GM23338 (cell line): Measurements from ENCODE around the gene MEI1. TPM values are rescaled to one million over a fixed set of nuclear protein-coding genes. Genes with fewer than 3 reads are reported as not detected.
A peak's percentile ranks its signal among the peaks of the same experiment; 100 is the strongest.

Experiments used
- ATAC-seq: fragments of 200-7000 bp; cut with Tn5 transposase; 3 replicates; pipeline ENCODE4 v1.9.1; 2020
- DNase-seq: peaks from one replicate; pipeline ENCODE4 v3.0.0-alpha.2; 2015; ENCODE audit warnings: low spot score
- H2AFZ ChIP-seq: fragments of 200-600 bp; sonication (generic); 2 replicates; pipeline ENCODE4 v1.8.0; 2016; ENCODE audit warnings: antibody characterized with exemption, mild to moderate bottlenecking, moderate library complexity
- H3F3A ChIP-seq: fragments of 200-600 bp; sonication (generic); replicated peaks from 2 replicates; pipeline ENCODE4 v1.8.0; 2017; ENCODE audit warnings: antibody characterized with exemption, mixed run types, low read depth
- H3K27ac ChIP-seq: fragments of 200-600 bp; sonication (generic); 2 replicates; pipeline ENCODE4 v1.6.1; 2016; ENCODE audit warnings: low read depth
- H3K27me3 ChIP-seq: fragments of 200-600 bp; sonication (generic); 2 replicates; pipeline ENCODE4 v1.8.0; 2016; ENCODE audit warnings: mild to moderate bottlenecking, mixed run types, moderate library complexity; ENCODE audit not compliant: insufficient read depth
- H3K36me3 ChIP-seq: fragments of 200-600 bp; sonication (generic); 2 replicates; pipeline ENCODE4 v1.8.0; 2016; ENCODE audit warnings: mild to moderate bottlenecking; ENCODE audit not compliant: insufficient read depth
- H3K4me1 ChIP-seq: fragments of 200-600 bp; sonication (generic); 2 replicates; pipeline ENCODE4 v1.8.0; 2016; ENCODE audit warnings: mild to moderate bottlenecking, moderate library complexity; ENCODE audit not compliant: insufficient read depth
- H3K4me2 ChIP-seq: fragments of 200-600 bp; sonication (generic); 2 replicates; pipeline ENCODE4 v1.7.1; 2017; ENCODE audit warnings: mixed run types
- H3K4me3 ChIP-seq: fragments of 200-600 bp; sonication (generic); 2 replicates; pipeline ENCODE4 v1.6.1; 2016; ENCODE audit warnings: mixed run types
- H3K79me2 ChIP-seq: fragments of 200-600 bp; sonication (generic); replicated peaks from 2 replicates; pipeline ENCODE4 v1.8.0; 2017; ENCODE audit warnings: mild to moderate bottlenecking; ENCODE audit not compliant: insufficient read depth
- H3K9me2 ChIP-seq: fragments of 200-600 bp; sonication (generic); 2 replicates; pipeline ENCODE4 v1.8.0; 2017; ENCODE audit not compliant: insufficient read depth
- H4K20me1 ChIP-seq: fragments of 200-600 bp; sonication (generic); replicated peaks from 2 replicates; pipeline ENCODE4 v1.8.0; 2017; ENCODE audit warnings: mild to moderate bottlenecking; ENCODE audit not compliant: insufficient read depth
- H3K27ac Mint-ChIP-seq: 2 replicates; pipeline ENCODE4 v1.8.0; 2020; ENCODE audit warnings: inconsistent platforms, mild to moderate bottlenecking, moderate library complexity, mixed read lengths
- H3K27me3 Mint-ChIP-seq: 3 replicates; pipeline ENCODE4 v1.8.0; 2022; ENCODE audit warnings: low read depth, mild to moderate bottlenecking, moderate library complexity, mixed read lengths, inconsistent platforms; ENCODE audit not compliant: insufficient read depth, poor library complexity
- H3K36me3 Mint-ChIP-seq: 3 replicates; pipeline ENCODE4 v1.8.0; 2021; ENCODE audit warnings: low read depth, mild to moderate bottlenecking, inconsistent platforms, moderate library complexity, mixed read lengths
- H3K4me1 Mint-ChIP-seq: 3 replicates; pipeline ENCODE4 v1.8.0; 2020; ENCODE audit warnings: mild to moderate bottlenecking, inconsistent platforms, mixed read lengths
- H3K4me3 Mint-ChIP-seq: 3 replicates; pipeline ENCODE4 v1.8.0; 2021; ENCODE audit warnings: moderate library complexity, mild to moderate bottlenecking, inconsistent platforms, mixed read lengths
- H3K9me3 Mint-ChIP-seq: 3 replicates; pipeline ENCODE4 v1.8.0; 2020; ENCODE audit warnings: moderate library complexity, mild to moderate bottlenecking, inconsistent platforms, mixed read lengths
- CTCF ChIP-seq, 2 experiments: fragments of 200-600 bp in 1 of 2; sonication (generic) in 1 of 2; conservative IDR thresholded peaks; 2 replicates each; pipeline versions ENCODE4 v1.5.1 to v1.6.1; 2016 to 2017; ENCODE audit warnings: antibody characterized with exemption in 2 of 2, low read depth in 2 of 2, mild to moderate bottlenecking in 2 of 2, moderate library complexity in 1 of 2
- ETS1 ChIP-seq: IDR thresholded peaks from 2 replicates; pipeline ENCODE4 v1.6.1; 2016; ENCODE audit warnings: antibody characterized with exemption
- POLR2AphosphoS5 ChIP-seq: IDR thresholded peaks from 2 replicates; pipeline ENCODE4 v1.6.1; 2016; ENCODE audit warnings: antibody characterized with exemption, low read depth
- STAT1 ChIP-seq: IDR thresholded peaks from one replicate; pipeline ENCODE4 v1.6.1; 2016; ENCODE audit warnings: antibody characterized with exemption; ENCODE audit not compliant: unreplicated experiment
- ZNF462 ChIP-seq: fragments of 250-450 bp; sonication (Bioruptor Pico); IDR thresholded peaks from 2 replicates; pipeline ENCODE4 v1.5.0; 2020; ENCODE audit warnings: mild to moderate bottlenecking, moderate library complexity
- polyA plus RNA-seq: library from polyadenylated mRNA; unstranded; fragments of >200 nt; fragmentation: Nextera tagmentation; extraction: Ambion mirVana; gene quantifications from 2 replicates; pipeline ENCODE4 v1.2.1, GENCODE V29; 2016
- total RNA-seq: library from RNA; depleted of rRNA; stranded (reverse); fragments of >200 nt; shearing (Covaris generic); gene quantifications from 2 replicates; pipeline ENCODE4 v1.2.3, GENCODE V29; 2014

The MEI1 gene
- total and polyA plus RNA-seq, 2 experiments from 2014 or later = 0.28 to 0.87 TPM

GRCh38 chr22:41696703-41697102 is 2.6 kb upstream of the MEI1 start (continued):
- no peak for TF ChIP-seq ZNF462 (CRISPR knock-in tag)

GRCh38 chr22:41697126-41697775 is 2.1 kb upstream of the MEI1 start:
- no peak overlapping the region for H3K27ac ChIP-seq

More at GRCh38 chr22:41697126-41697775, 2.1 kb upstream of the MEI1 start:
- Histone ChIP-seq H3K79me2 (no peaks in the 10 kb centered on the region), H3K4me2 (peak overlapping the region; percentile 71; the same call in 1 of the 2 replicates), H3F3A (0 out of 2 replicates have a peak, but pooled peaks cover 8% of the 10 kb centered on the region), H3K36me3 (no peaks in the 10 kb centered on the region), H3K4me3 (peak overlapping the region; percentile 41; the same call in 1 of the 2 replicates), H3K4me1 (peaks cover 10% of the 10 kb centered on the region), H3K27me3 (peaks cover 34% of the 10 kb centered on the region), H3K9me2 (no peaks in the 10 kb centered on the region), H2AFZ (peak overlapping the region; percentile 80), H4K20me1 (no peaks in the 10 kb centered on the region)
- H3K4me3 Mint-ChIP-seq = peak overlapping the region; percentile 55
- peaks cover 6% of the 10 kb centered on the region; the same call in 2 of the 3 replicates for H3K36me3 Mint-ChIP-seq
- H3K9me3 Mint-ChIP-seq = peaks cover 5% of the 10 kb centered on the region; the same call in 2 of the 3 replicates
- H3K27me3 Mint-ChIP-seq = peaks cover 18% of the 10 kb centered on the region
- no peak overlapping the region for H3K27ac Mint-ChIP-seq
- H3K4me1 Mint-ChIP-seq = peaks cover 7% of the 10 kb centered on the region; the same call in 2 of the 3 replicates
- peak; percentile 91 for ATAC-seq
- DNase-seq = peak; percentile 98
- TF ChIP-seq CTCF (conservative IDR thresholded peaks at IDR 0.05; ENCODE audit: low read depth in 2 of 2) (peak; percentile 91 to 99), POLR2AphosphoS5 (no peak), STAT1 (no peak), ETS1 (0 out of 2 replicates have a peak, but pooled peaks have one; percentile 7)
